ENCODE results near the gene LARGE2. TPM values are rescaled to one million over a fixed set of nuclear protein-coding genes. Genes with fewer than 3 reads are reported as not detected.

LARGE2 gene
- polyA plus RNA-seq, 1 donor from 2014 or later: not detected

- Histone ChIP-seq H3K9ac (ENCODE audit: low read length) (no peak overlapping the region), H4K20me1 (ENCODE audit: insufficient read depth) (no peaks in the 10 kb centered on the region), H3K79me2 (replicated peaks; ENCODE audit: insufficient read depth, low read length) (peaks cover 29% of the 10 kb centered on the region), H3F3A (ENCODE audit: insufficient read depth, low read length, poor library complexity, severe bottlenecking) (no peaks in the 10 kb centered on the region), H3K36me3 (ENCODE audit: insufficient read depth, low read length) (no peaks in the 10 kb centered on the region), H3K9me2 (ENCODE audit: insufficient read depth, low read length) (no peaks in the 10 kb centered on the region), H3K9me3 (ENCODE audit: low read length) (no peaks in the 10 kb centered on the region), H3K4me3 (ENCODE audit: low read length) (no peak overlapping the region), H2AFZ (ENCODE audit: low read depth, low read length) (no peak overlapping the region), H3K27me3 (ENCODE audit: insufficient read depth, low read depth, low read length) (no peaks in the 10 kb centered on the region), H3K27ac (ENCODE audit: low read length) (no peak overlapping the region), H3K4me2 (ENCODE audit: low read length) (no peak overlapping the region)
- no peak for TF ChIP-seq TAF1 (IDR thresholded peaks at IDR 0.05; ENCODE audit: low read depth)
- no peak for TF ChIP-seq EP300 (conservative IDR thresholded peaks at IDR 0.05; ENCODE audit: poor library complexity, severe bottlenecking)
- no peak for TF ChIP-seq CTCF (IDR thresholded peaks at IDR 0.05; ENCODE audit: poor library complexity, severe bottlenecking)
- no peak for TF ChIP-seq MXI1 (conservative IDR thresholded peaks at IDR 0.05; ENCODE audit: poor library complexity, severe bottlenecking)
- no peak for TF ChIP-seq RAD21 (conservative IDR thresholded peaks at IDR 0.05)
- no peak for TF ChIP-seq REST (IDR thresholded peaks at IDR 0.05; ENCODE audit: borderline replicate concordance)
- TF ChIP-seq EZH2 (IDR thresholded peaks at IDR 0.05; ENCODE audit: borderline replicate concordance, insufficient read depth, low read length, poor library complexity, severe bottlenecking): no peak
- TF ChIP-seq POLR2AphosphoS5 (IDR thresholded peaks at IDR 0.05): no peak
- no peak for TF ChIP-seq SMC3 (conservative IDR thresholded peaks at IDR 0.05; ENCODE audit: poor library complexity)
Measured at GRCh38 chr11:45889966-45890365, 32.5 kb upstream of the LARGE2 start.

GRCh38 chr11:45890886-45891550 lies 31.4 kb upstream of the LARGE2 start:
- H3K79me2 ChIP-seq (replicated peaks; ENCODE audit: insufficient read depth, low read length): peaks cover 28% of the 10 kb centered on the region
- H3K4me3 ChIP-seq (ENCODE audit: low read length): no peak overlapping the region
- H3K27me3 ChIP-seq (ENCODE audit: insufficient read depth, low read depth, low read length): no peaks in the 10 kb centered on the region
- H3F3A ChIP-seq (ENCODE audit: insufficient read depth, low read length, poor library complexity, severe bottlenecking): no peaks in the 10 kb centered on the region
- no peaks in the 10 kb centered on the region for H3K9me3 ChIP-seq (ENCODE audit: low read length)
- no peaks in the 10 kb centered on the region for H4K20me1 ChIP-seq (ENCODE audit: insufficient read depth)
- no peak overlapping the region for H3K9ac ChIP-seq (ENCODE audit: low read length)
- no peak overlapping the region for H3K27ac ChIP-seq (ENCODE audit: low read length)
- TF ChIP-seq SMC3 (conservative IDR thresholded peaks at IDR 0.05; ENCODE audit: poor library complexity) (no peak), CTCF (IDR thresholded peaks at IDR 0.05; ENCODE audit: poor library complexity, severe bottlenecking) (no peak), EP300 (conservative IDR thresholded peaks at IDR 0.05; ENCODE audit: poor library complexity, severe bottlenecking) (no peak), MXI1 (conservative IDR thresholded peaks at IDR 0.05; ENCODE audit: poor library complexity, severe bottlenecking) (no peak), EZH2 (IDR thresholded peaks at IDR 0.05; ENCODE audit: borderline replicate concordance, insufficient read depth, low read length, poor library complexity, severe bottlenecking) (no peak), TAF1 (IDR thresholded peaks at IDR 0.05; ENCODE audit: low read depth) (no peak), RAD21 (conservative IDR thresholded peaks at IDR 0.05) (no peak), REST (IDR thresholded peaks at IDR 0.05; ENCODE audit: borderline replicate concordance) (no peak), POLR2AphosphoS5 (IDR thresholded peaks at IDR 0.05) (no peak)
- H3K9me2 ChIP-seq (ENCODE audit: insufficient read depth, low read length): no peaks in the 10 kb centered on the region
- no peak overlapping the region for H3K4me2 ChIP-seq (ENCODE audit: low read length)
- no peaks in the 10 kb centered on the region for H3K36me3 ChIP-seq (ENCODE audit: insufficient read depth, low read length)
- H2AFZ ChIP-seq (ENCODE audit: low read depth, low read length): no peak overlapping the region

Measured in neural cell (in vitro differentiated cells).